Pancreas (tissue), 10 donors: ENCODE data around the gene DUOXA2. TPM values are rescaled to one million over a fixed set of nuclear protein-coding genes. Genes with fewer than 3 reads are reported as not detected.

ENCODE experiments used
- ATAC-seq, 4 donors: fragments of 200-7000 bp; cut with Tn5 transposase; one replicate each; pipeline versions ENCODE4 v1.8.0 to v1.9.1; 2020; ENCODE audit warnings: mild to moderate bottlenecking in 4 of 4, moderate library complexity in 4 of 4
- DNase-seq, 6 donors: peaks; one replicate each; pipeline ENCODE4 v3.0.0-alpha.2; 2020
- FAIRE-seq: peaks from 2 replicates; lab custom pipeline; 2012; peaks lifted over from hg19 to GRCh38; lab: Jason Lieb, UNC
- H3K27ac ChIP-seq, 4 donors: fragments of 200-600 bp; sonication (generic); 1 replicate in 3 of 4; 2 replicates in 1 of 4; pipeline versions ENCODE4 v1.5.0 to v1.8.0; 2020
- H3K27me3 ChIP-seq, 4 donors: fragments of 200-600 bp; one replicate each; pipeline ENCODE4 v1.8.0; 2021
- H3K36me3 ChIP-seq, 3 donors: fragments of 200-600 bp; sonication (generic) in 1 of 3; one replicate each; pipeline versions ENCODE4 v1.5.0 to v1.8.0; 2020 to 2021
- H3K4me1 ChIP-seq, 3 donors: fragments of 200-600 bp; one replicate each; pipeline ENCODE4 v1.8.0; 2021
- H3K4me3 ChIP-seq, 4 donors: fragments of 200-600 bp; sonication (generic) in 2 of 4; one replicate each; pipeline versions ENCODE4 v1.5.0 to v1.8.0; 2020 to 2021
- H3K9me3 ChIP-seq, 4 donors: fragments of 200-600 bp; one replicate each; pipeline ENCODE4 v1.8.0; 2021
- WGBS, 2 donors: extraction: QIAGEN DNeasy Blood & Tissue Kit; methylation state at CpG; one replicate each; pipeline ENCODE4 v1.1.7; 2013; 5-methylcytosine and 5-hydroxymethylcytosine counted together
- intact Hi-C, 3 donors: fragments of 100-400 bp; cut with DNase I; formaldehyde crosslinking; loops; one replicate each; pipeline versions ENCODE4 v1.11.1 to v1.14.2; 2022
- polyA plus RNA-seq, 2 donors: library from polyadenylated mRNA; stranded (reverse); fragments of 200-250 nt; gene quantifications; one replicate each; pipeline ENCODE4 v1.2.3, GENCODE V29; 2013
- total RNA-seq, 6 donors: library from RNA; stranded (reverse); fragmentation: NEBNext Ultra II Directional in 4 of 6; extraction: Animal tissue kit (Norgen Biotek cat#: 25700) in 4 of 6; gene quantifications; one replicate each; pipeline versions ENCODE4 v1.2.1 to v1.2.4, GENCODE V29; 2021 to 2023
- TF ChIP-seq, protein P1 (sequence below), 4 donors: fragments of 200-600 bp; sonication (generic) in 3 of 4; IDR thresholded peaks; one replicate each; pipeline versions ENCODE4 v1.5.0 to v1.8.0; 2021; ENCODE audit warnings: antibody characterized with exemption in 4 of 4
- donor health status: healthy with polysubstance abuse.
- donor health status: DM: no; HTN: no; CAD: no; lungs with moderate emphysema.
- donor health status: DM: no; HTN: no; CAD: no.
- donor health status: control.
- donor health status: control.
- donor health status: Bipolar disorder and iron deficiency.
- donor health status: DM: yes; HTN: yes; CAD: no.
- donor health status: DM: no; HTN: no; CAD: no.
- donor health status: DM: no; HTN: no; CAD: no.
- donor health status: DM: yes; HTN: yes; CAD: no.

DUOXA2 gene
- total and polyA plus RNA-seq, 8 donors: 0.16 to 17.0 (median 0.43) TPM; not detected in 3

DNA sequence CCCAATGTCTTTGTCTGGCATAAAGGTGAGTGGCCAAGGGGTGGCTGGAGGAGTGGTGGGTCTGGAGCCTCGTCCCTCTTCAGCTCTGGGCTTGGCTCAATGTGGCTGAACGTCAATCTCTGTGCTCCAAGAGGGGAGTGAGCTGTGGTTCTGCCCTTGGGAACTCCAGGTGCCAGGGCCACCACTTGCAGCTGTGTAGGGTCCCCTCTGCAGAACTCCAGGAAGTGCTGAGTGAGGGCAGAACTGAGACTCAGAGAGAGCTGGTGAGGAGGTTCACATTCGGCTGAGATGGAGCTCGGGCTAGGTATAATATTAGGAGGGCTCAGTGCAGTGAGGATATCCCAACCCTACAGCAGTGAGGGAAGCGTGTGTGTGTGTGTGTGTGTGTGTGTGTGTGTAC lies 27.3 kb downstream of the DUOXA2 start:
- ATAC-seq (no peak), FAIRE-seq (no peak)
- intact Hi-C loops: no loop called here

DNA sequence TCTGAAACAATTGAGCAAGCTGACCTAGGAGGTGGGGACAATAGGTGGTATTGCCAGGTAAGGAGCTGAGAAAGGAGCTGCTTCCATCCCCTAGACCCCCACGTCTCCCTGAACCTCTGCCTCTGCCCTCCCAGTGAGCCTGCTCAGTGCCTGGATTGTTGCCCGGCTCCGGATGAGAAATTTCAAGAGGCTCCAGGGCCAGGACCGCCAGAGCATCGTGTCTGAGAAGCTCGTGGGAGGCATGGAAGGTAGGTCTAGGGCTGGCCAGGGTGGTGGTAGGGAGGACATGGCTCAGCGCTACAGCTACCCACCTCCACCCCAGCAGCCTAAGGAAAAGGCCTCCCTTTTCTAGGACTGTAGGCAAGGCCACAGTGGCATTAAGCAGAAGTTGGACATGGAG lies 28.9 kb downstream of the DUOXA2 start:
- H3K9me3 ChIP-seq: no peaks in the 10 kb centered on the region
- TF ChIP-seq, protein P1, sequence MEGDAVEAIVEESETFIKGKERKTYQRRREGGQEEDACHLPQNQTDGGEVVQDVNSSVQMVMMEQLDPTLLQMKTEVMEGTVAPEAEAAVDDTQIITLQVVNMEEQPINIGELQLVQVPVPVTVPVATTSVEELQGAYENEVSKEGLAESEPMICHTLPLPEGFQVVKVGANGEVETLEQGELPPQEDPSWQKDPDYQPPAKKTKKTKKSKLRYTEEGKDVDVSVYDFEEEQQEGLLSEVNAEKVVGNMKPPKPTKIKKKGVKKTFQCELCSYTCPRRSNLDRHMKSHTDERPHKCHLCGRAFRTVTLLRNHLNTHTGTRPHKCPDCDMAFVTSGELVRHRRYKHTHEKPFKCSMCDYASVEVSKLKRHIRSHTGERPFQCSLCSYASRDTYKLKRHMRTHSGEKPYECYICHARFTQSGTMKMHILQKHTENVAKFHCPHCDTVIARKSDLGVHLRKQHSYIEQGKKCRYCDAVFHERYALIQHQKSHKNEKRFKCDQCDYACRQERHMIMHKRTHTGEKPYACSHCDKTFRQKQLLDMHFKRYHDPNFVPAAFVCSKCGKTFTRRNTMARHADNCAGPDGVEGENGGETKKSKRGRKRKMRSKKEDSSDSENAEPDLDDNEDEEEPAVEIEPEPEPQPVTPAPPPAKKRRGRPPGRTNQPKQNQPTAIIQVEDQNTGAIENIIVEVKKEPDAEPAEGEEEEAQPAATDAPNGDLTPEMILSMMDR (IDR thresholded peaks at IDR 0.05): no peak
- ATAC-seq (no peak), DNase-seq (no peak), FAIRE-seq (no peak)
- H3K4me1 ChIP-seq: no peaks in the 10 kb centered on the region
- no peaks in the 10 kb centered on the region for H3K27me3 ChIP-seq
- H3K4me3 ChIP-seq: no peak overlapping the region
- WGBS, 2 donors: 67 to 77% methylated on average over 7 of the region's 7 CpGs
- intact Hi-C loops: no loop called here
- no peaks in the 10 kb centered on the region for H3K36me3 ChIP-seq
- H3K27ac ChIP-seq: no peak overlapping the region

More for the DNA sequence above, 27.3 kb downstream of the DUOXA2 start:
- H3K4me3 ChIP-seq: no peak overlapping the region
- no peaks in the 10 kb centered on the region for H3K4me1 ChIP-seq
- no peaks in the 10 kb centered on the region for H3K27me3 ChIP-seq
- WGBS, 2 donors: 70 to 79% methylated on average over 5 of the region's 5 CpGs
- TF ChIP-seq, protein P1 (IDR thresholded peaks at IDR 0.05): no peak
- no peak for DNase-seq
- no peak overlapping the region for H3K27ac ChIP-seq
- H3K36me3 ChIP-seq: no peaks in the 10 kb centered on the region
- no peaks in the 10 kb centered on the region for H3K9me3 ChIP-seq

DNA sequence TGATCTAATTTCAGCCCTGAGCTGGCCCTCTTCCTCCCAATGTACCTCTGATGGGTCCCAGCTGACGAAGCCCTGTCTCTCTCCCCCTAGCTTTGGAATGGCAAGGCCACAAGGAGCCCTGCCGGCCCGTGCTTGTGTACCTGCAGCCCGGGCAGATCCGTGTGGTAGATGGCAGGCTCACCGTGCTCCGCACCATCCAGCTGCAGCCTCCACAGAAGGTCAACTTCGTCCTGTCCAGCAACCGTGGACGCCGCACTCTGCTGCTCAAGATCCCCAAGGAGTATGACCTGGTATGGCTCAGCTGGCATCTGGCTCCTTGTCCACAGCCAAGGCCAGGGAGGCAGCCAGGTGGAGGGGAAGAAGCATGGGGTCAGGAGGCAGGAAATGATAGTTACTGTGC lies 29.8 kb downstream of the DUOXA2 start:
- FAIRE-seq (no peak), DNase-seq (peak in 1 of 6 donors; percentile 46)

DNA sequence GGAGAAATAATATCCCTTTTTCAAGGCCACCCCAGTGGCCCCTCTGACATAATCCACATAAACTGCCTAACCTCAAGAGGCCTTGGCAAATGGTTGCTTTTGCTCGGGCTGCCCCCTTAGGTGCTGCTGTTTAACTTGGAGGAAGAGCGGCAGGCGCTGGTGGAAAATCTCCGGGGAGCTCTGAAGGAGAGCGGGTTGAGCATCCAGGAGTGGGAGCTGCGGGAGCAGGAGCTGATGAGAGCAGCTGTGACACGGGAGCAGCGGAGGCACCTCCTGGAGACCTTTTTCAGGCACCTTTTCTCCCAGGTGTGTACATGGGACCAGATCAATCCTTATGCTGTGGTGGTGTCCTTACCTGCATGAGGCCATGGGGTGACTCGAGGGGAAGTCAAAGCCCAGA lies 30.6 kb downstream of the DUOXA2 start:
- H3K4me3 ChIP-seq: no peak overlapping the region
- no peaks in the 10 kb centered on the region for H3K27me3 ChIP-seq
- H3K27ac ChIP-seq: no peak overlapping the region
- no peaks in the 10 kb centered on the region for H3K4me1 ChIP-seq
- intact Hi-C loops: no loop called here
- DNase-seq (peak in 1 of 6 donors; percentile 25), FAIRE-seq (no peak), ATAC-seq (no peak)
- H3K36me3 ChIP-seq: no peaks in the 10 kb centered on the region
- H3K9me3 ChIP-seq: no peaks in the 10 kb centered on the region
- WGBS, 2 donors: 56 to 58% methylated on average over 9 of the region's 9 CpGs
- TF ChIP-seq, protein P1 (IDR thresholded peaks at IDR 0.05): no peak

More for the DNA sequence above, 29.8 kb downstream of the DUOXA2 start:
- Histone ChIP-seq H3K27me3 (no peaks in the 10 kb centered on the region), H3K27ac (no peak overlapping the region), H3K4me3 (no peak overlapping the region), H3K9me3 (no peaks in the 10 kb centered on the region), H3K4me1 (no peaks in the 10 kb centered on the region), H3K36me3 (no peaks in the 10 kb centered on the region)
- no peak for ATAC-seq
- intact Hi-C loops: no loop called here
- TF ChIP-seq, protein P1 (IDR thresholded peaks at IDR 0.05): no peak
- 75 to 88% methylated on average over 11 of the region's 11 CpGs for WGBS, 2 donors

DNA sequence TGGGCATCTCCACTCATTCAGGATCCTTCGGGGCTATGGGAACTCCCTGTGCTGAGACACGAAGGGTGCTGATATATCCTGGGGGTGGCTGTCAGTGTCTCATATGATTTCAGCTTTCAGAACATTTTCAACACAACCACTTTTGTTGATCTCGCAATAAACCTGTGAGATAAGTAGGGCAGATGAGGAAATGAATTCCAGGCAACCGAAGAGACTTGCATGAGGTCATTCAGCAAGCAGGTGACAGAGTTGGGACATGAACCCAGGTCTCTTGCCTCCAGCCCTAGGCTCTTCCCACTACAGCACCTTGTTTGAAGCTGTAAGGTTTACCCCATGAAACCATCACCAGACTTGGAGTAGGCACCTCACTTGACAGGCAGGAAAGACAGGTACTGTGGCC lies 32.3 kb downstream of the DUOXA2 start:
- Histone ChIP-seq H3K36me3 (no peaks in the 10 kb centered on the region), H3K27ac (no peak overlapping the region), H3K4me1 (no peaks in the 10 kb centered on the region), H3K27me3 (no peaks in the 10 kb centered on the region), H3K4me3 (no peak overlapping the region), H3K9me3 (no peaks in the 10 kb centered on the region)
- DNase-seq (no peak), ATAC-seq (peak in 3 of 4 donors; percentile 39 to 64 (median 62)), FAIRE-seq (no peak)
- TF ChIP-seq, protein P1 (IDR thresholded peaks at IDR 0.05): no peak
- 54 to 59% methylated on average over 4 of the region's 4 CpGs for WGBS, 2 donors
- intact Hi-C loops: no loop called here
